PC-3 (cell line): ENCODE data around the gene AGPAT3.

Experiments
- CTCF ChIP-seq: fragments of 300-600 bp; sonication (generic); conservative IDR thresholded peaks from 2 replicates; pipeline ENCODE4 v1.5.1; 2017; ENCODE audit warnings: antibody characterized with exemption, low read depth, mild to moderate bottlenecking, low read length
- EZH2 ChIP-seq: fragments of 300-600 bp; sonication (generic); IDR thresholded peaks from one replicate; pipeline ENCODE4 v1.6.1; 2017; ENCODE audit warnings: antibody characterized with exemption, mild to moderate bottlenecking, low read length; ENCODE audit not compliant: unreplicated experiment
- EZH2phosphoT487 ChIP-seq: fragments of 300-600 bp; sonication (generic); IDR thresholded peaks from 2 replicates; pipeline ENCODE4 v1.6.1; 2018; ENCODE audit warnings: mild to moderate bottlenecking, antibody characterized with exemption, low read length, borderline replicate concordance

- no peak for TF ChIP-seq CTCF
- TF ChIP-seq EZH2: no peak
- TF ChIP-seq EZH2phosphoT487: no peak
These were observed 11.6 kb downstream of the AGPAT3 start for GRCh38 chr21:43876605-43877004.
